Neural progenitor cell (in vitro differentiated cells): ENCODE measurements around the gene ARMC10. TPM values are rescaled to one million over a fixed set of nuclear protein-coding genes. Genes with fewer than 3 reads are reported as not detected.

Source experiments
- DNase-seq: peaks from one replicate; pipeline ENCODE4 v3.0.0-alpha.2; 2016; ENCODE audit warnings: low spot score
- H2AFZ ChIP-seq: fragments of 200-600 bp; sonication (generic); replicated peaks from 2 replicates; pipeline ENCODE4 v1.6.1; 2016; ENCODE audit warnings: antibody characterized with exemption
- H3F3A ChIP-seq: fragments of 200-600 bp; sonication (generic); 2 replicates; pipeline ENCODE4 v1.6.1; 2016; ENCODE audit warnings: antibody characterized with exemption, low read depth
- H3K27ac ChIP-seq: fragments of 200-600 bp; sonication (generic); 2 replicates; pipeline ENCODE4 v1.5.1; 2016; ENCODE audit warnings: mild to moderate bottlenecking
- H3K27me3 ChIP-seq: fragments of 200-600 bp; sonication (generic); 2 replicates; pipeline ENCODE4 v1.6.1; 2016; ENCODE audit warnings: mild to moderate bottlenecking, moderate library complexity
- H3K36me3 ChIP-seq: fragments of 200-600 bp; sonication (generic); 2 replicates; pipeline ENCODE4 v1.5.1; 2016
- H3K4me1 ChIP-seq: fragments of 200-600 bp; sonication (generic); 2 replicates; pipeline ENCODE4 v1.6.1; 2016; ENCODE audit warnings: mixed run types
- H3K4me2 ChIP-seq: fragments of 200-600 bp; sonication (generic); 2 replicates; pipeline ENCODE4 v1.6.1; 2016
- H3K4me3 ChIP-seq: fragments of 200-600 bp; sonication (generic); 2 replicates; pipeline ENCODE4 v1.5.1; 2016
- H3K79me2 ChIP-seq: fragments of 200-600 bp; sonication (generic); 2 replicates; pipeline ENCODE4 v1.6.1; 2016; ENCODE audit warnings: low read depth
- H3K9ac ChIP-seq: fragments of 200-600 bp; sonication (generic); 2 replicates; pipeline ENCODE4 v1.6.1; 2016
- H3K9me3 ChIP-seq: fragments of 200-600 bp; sonication (generic); 2 replicates; pipeline ENCODE4 v1.5.1; 2016; ENCODE audit warnings: low read depth
- H4K20me1 ChIP-seq: fragments of 200-600 bp; sonication (generic); 2 replicates; pipeline ENCODE4 v1.6.1; 2016; ENCODE audit warnings: low read depth
- H3K27ac Mint-ChIP-seq: 3 replicates; pipeline ENCODE4 v1.8.0; 2021; ENCODE audit warnings: mixed read lengths
- H3K27me3 Mint-ChIP-seq: 2 replicates; pipeline ENCODE4 v1.8.0; 2022; ENCODE audit warnings: low read depth, mild to moderate bottlenecking, inconsistent platforms, moderate library complexity, mixed read lengths; ENCODE audit not compliant: insufficient read depth
- H3K36me3 Mint-ChIP-seq: 3 replicates; pipeline ENCODE4 v1.8.0; 2021; ENCODE audit warnings: mixed read lengths
- H3K4me1 Mint-ChIP-seq: 3 replicates; pipeline ENCODE4 v1.8.0; 2021; ENCODE audit warnings: mixed read lengths
- H3K4me3 Mint-ChIP-seq: 3 replicates; pipeline ENCODE4 v1.8.0; 2021; ENCODE audit warnings: mild to moderate bottlenecking, moderate library complexity, mixed read lengths
- H3K9me3 Mint-ChIP-seq: 3 replicates; pipeline ENCODE4 v1.8.0; 2020; ENCODE audit warnings: mixed read lengths
- EZH2 ChIP-seq: fragments of 200-600 bp; sonication (generic); IDR thresholded peaks from 2 replicates; pipeline ENCODE4 v1.6.1; 2017; ENCODE audit warnings: antibody characterized with exemption, mild to moderate bottlenecking, moderate library complexity
- EZH2phosphoT487 ChIP-seq: fragments of 200-600 bp; sonication (generic); IDR thresholded peaks from 2 replicates; pipeline ENCODE4 v1.6.1; 2017; ENCODE audit warnings: antibody characterized with exemption
- total RNA-seq: library from RNA; depleted of rRNA; stranded (reverse); fragments of >200 nt; gene quantifications from 2 replicates; pipeline ENCODE4 v1.2.3, GENCODE V29; 2015; ENCODE audit warnings: low replicate concordance
- TF ChIP-seq, protein P1 (sequence below): fragments of 200-600 bp; sonication (generic); IDR thresholded peaks from 2 replicates; pipeline ENCODE4 v1.5.1; 2017; ENCODE audit warnings: antibody characterized with exemption, mild to moderate bottlenecking

ARMC10 gene
- total RNA-seq, 1 donor from 2014 or later: 56.5 TPM

DNA sequence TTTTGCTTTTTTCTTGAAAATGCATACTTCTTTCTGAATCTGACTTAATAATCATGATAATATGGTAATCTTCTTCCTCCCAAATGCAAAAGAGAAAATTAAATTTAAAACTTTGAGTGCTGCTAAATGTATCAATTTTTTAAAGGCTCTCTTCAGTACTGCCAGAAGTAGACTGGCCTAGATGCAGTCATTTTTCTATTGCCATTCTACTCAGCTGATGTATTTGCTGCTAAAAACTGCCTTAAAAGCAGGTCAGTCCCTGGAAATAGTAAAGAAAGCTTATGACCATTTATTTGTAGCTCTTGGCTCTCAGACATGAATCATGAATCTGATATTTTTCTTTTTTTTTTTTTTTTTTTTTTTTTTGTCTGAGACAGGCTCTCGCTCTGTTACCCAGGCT, 45.4 kb downstream of the ARMC10 start:
- Mint-ChIP-seq H3K9me3 (no peaks in the 10 kb centered on the region), H3K4me1 (peaks cover 4% of the 10 kb centered on the region), H3K4me3 (no peak overlapping the region), H3K36me3 (peaks cover 12% of the 10 kb centered on the region), H3K27me3 (no peaks in the 10 kb centered on the region), H3K27ac (no peak overlapping the region)
- Histone ChIP-seq H3K4me3 (no peak overlapping the region), H3K27me3 (no peaks in the 10 kb centered on the region), H3K4me1 (peaks cover 4% of the 10 kb centered on the region), H3K9ac (no peak overlapping the region), H3K9me3 (no peaks in the 10 kb centered on the region), H4K20me1 (no peaks in the 10 kb centered on the region), H2AFZ (no peak overlapping the region), H3K4me2 (no peak overlapping the region), H3K36me3 (peaks cover 3% of the 10 kb centered on the region), H3K27ac (no peak overlapping the region), H3K79me2 (no peaks in the 10 kb centered on the region), H3F3A (no peaks in the 10 kb centered on the region)
- no peak for DNase-seq
- TF ChIP-seq, protein P1, sequence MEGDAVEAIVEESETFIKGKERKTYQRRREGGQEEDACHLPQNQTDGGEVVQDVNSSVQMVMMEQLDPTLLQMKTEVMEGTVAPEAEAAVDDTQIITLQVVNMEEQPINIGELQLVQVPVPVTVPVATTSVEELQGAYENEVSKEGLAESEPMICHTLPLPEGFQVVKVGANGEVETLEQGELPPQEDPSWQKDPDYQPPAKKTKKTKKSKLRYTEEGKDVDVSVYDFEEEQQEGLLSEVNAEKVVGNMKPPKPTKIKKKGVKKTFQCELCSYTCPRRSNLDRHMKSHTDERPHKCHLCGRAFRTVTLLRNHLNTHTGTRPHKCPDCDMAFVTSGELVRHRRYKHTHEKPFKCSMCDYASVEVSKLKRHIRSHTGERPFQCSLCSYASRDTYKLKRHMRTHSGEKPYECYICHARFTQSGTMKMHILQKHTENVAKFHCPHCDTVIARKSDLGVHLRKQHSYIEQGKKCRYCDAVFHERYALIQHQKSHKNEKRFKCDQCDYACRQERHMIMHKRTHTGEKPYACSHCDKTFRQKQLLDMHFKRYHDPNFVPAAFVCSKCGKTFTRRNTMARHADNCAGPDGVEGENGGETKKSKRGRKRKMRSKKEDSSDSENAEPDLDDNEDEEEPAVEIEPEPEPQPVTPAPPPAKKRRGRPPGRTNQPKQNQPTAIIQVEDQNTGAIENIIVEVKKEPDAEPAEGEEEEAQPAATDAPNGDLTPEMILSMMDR: no peak
- no peak for TF ChIP-seq EZH2phosphoT487
- TF ChIP-seq EZH2: no peak

DNA sequence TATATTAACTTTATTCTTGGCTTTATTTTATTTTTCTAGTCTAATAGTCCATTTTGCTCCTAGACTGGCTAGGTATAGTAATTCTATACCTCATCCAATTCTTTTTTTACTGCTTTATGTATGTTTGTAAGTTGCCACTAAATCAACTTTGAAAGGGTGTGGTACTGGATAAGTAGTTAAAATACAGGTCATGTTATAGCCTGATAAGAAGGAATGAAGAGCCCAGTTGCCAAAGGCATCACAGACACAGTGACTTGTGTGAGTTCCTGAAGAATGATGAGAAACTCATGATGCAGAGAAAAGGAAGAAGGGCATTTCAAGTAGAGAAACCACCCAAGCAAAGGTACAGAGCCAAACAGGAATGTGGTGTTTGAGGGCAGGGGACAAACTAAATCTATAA, 46.7 kb downstream of the ARMC10 start:
- no peak overlapping the region for H3K9ac ChIP-seq
- H3K27ac ChIP-seq: no peak overlapping the region
- no peak for TF ChIP-seq EZH2phosphoT487
- TF ChIP-seq, protein P1: no peak
- no peak for TF ChIP-seq EZH2
- H3K27me3 ChIP-seq: no peaks in the 10 kb centered on the region
- peaks cover 3% of the 10 kb centered on the region for H3K36me3 ChIP-seq
- Mint-ChIP-seq H3K27me3 (no peaks in the 10 kb centered on the region), H3K9me3 (no peaks in the 10 kb centered on the region), H3K4me3 (no peak overlapping the region), H3K36me3 (peaks cover 15% of the 10 kb centered on the region), H3K27ac (no peak overlapping the region), H3K4me1 (peaks cover 4% of the 10 kb centered on the region)
- no peaks in the 10 kb centered on the region for H3K9me3 ChIP-seq
- no peak overlapping the region for H3K4me2 ChIP-seq
- H3K79me2 ChIP-seq: no peaks in the 10 kb centered on the region
- H3K4me3 ChIP-seq: no peak overlapping the region
- no peak overlapping the region for H2AFZ ChIP-seq
- no peaks in the 10 kb centered on the region for H3F3A ChIP-seq
- peaks cover 4% of the 10 kb centered on the region for H3K4me1 ChIP-seq
- no peak for DNase-seq
- no peaks in the 10 kb centered on the region for H4K20me1 ChIP-seq

DNA sequence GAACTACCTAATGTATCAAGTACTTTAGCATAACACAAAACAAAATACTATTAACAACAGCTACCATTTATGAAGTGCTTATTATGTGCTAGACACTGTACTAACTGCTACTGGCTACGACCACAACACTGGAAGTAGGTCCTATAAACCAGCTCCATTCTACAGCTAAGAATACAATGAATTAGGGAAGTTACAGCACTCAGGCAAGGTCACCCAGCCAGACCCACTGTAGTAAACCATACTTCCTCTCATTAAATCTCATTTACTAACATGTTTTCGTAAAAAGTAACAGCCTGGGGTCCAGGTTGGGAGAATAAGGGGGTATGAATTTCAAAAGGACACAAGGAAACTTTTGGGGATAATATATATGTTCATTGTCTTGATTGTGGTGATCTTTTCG, 48.6 kb downstream of the ARMC10 start:
- H3K4me1 Mint-ChIP-seq: peaks cover 4% of the 10 kb centered on the region
- no peak for TF ChIP-seq EZH2
- TF ChIP-seq, protein P1: no peak
- TF ChIP-seq EZH2phosphoT487: no peak
- Histone ChIP-seq H2AFZ (no peak overlapping the region), H4K20me1 (no peaks in the 10 kb centered on the region), H3K4me2 (no peak overlapping the region), H3K27me3 (no peaks in the 10 kb centered on the region), H3F3A (no peaks in the 10 kb centered on the region), H3K4me3 (no peak overlapping the region), H3K9me3 (no peaks in the 10 kb centered on the region), H3K36me3 (peaks cover 3% of the 10 kb centered on the region), H3K79me2 (no peaks in the 10 kb centered on the region), H3K4me1 (peaks cover 4% of the 10 kb centered on the region), H3K27ac (no peak overlapping the region), H3K9ac (no peak overlapping the region)
- H3K27ac Mint-ChIP-seq: no peak overlapping the region
- H3K27me3 Mint-ChIP-seq: no peaks in the 10 kb centered on the region
- peaks cover 25% of the 10 kb centered on the region for H3K36me3 Mint-ChIP-seq
- no peaks in the 10 kb centered on the region for H3K9me3 Mint-ChIP-seq
- no peak for DNase-seq
- no peak overlapping the region for H3K4me3 Mint-ChIP-seq
